OCI-LY1 (cell line): ENCODE data around the gene ZNF200.
"Not testable (repeated sequence)": the region's sequence is repeated elsewhere in the genome, so short reads cannot be mapped to it uniquely, and the experiment has no call there.

Experiments used
- CTCF ChIP-seq: fragments of 200-600 bp; sonication (generic), shearing (Covaris generic); IDR thresholded peaks from 2 replicates; pipeline ENCODE4 v1.5.1; 2017; ENCODE audit warnings: mild to moderate bottlenecking, antibody characterized with exemption, low read length, moderate library complexity, mixed read lengths
- EZH2 ChIP-seq: fragments of 200-600 bp; sonication (generic), shearing (Covaris generic); IDR thresholded peaks from 2 replicates; pipeline ENCODE4 v1.8.0; 2017; ENCODE audit warnings: borderline replicate concordance, mixed run types, mild to moderate bottlenecking, antibody characterized with exemption, low read length, moderate library complexity, mixed read lengths

- TF ChIP-seq CTCF, EZH2: not testable (repeated sequence)
Measured at GRCh38 chr16:3205939-3206338, 29.0 kb downstream of the ZNF200 start.
